Esophagus (tissue), 2 donors: Measurements from ENCODE around the gene KCNQ5. TPM values are rescaled to one million over a fixed set of nuclear protein-coding genes. Genes with fewer than 3 reads are reported as not detected.

Experiments
- H3K27ac ChIP-seq, 2 donors: one replicate each; pipeline ENCODE4 v1.5.1; 2013; ENCODE audit warnings: low read depth in 2 of 2, mild to moderate bottlenecking in 2 of 2, inconsistent platforms in 1 of 2, low read length in 1 of 2, moderate library complexity in 1 of 2
- H3K27me3 ChIP-seq, 2 donors: one replicate each; pipeline ENCODE4 v1.6.1; 2013; ENCODE audit warnings: low read length in 2 of 2, control low read depth in 1 of 2, mild to moderate bottlenecking in 1 of 2; ENCODE audit not compliant: insufficient read depth in 2 of 2, control insufficient read depth in 1 of 2
- H3K36me3 ChIP-seq, 2 donors: one replicate each; pipeline ENCODE4 v1.6.1; 2013; ENCODE audit warnings: low read length in 1 of 2; ENCODE audit not compliant: control insufficient read depth in 2 of 2, insufficient read depth in 2 of 2
- H3K4me1 ChIP-seq, 2 donors: one replicate each; pipeline ENCODE4 v1.6.1; 2013; ENCODE audit warnings: low read length in 1 of 2; ENCODE audit not compliant: control insufficient read depth in 2 of 2, insufficient read depth in 2 of 2
- H3K4me3 ChIP-seq, 2 donors: one replicate each; pipeline ENCODE4 v1.5.1; 2013; ENCODE audit warnings: low read length in 2 of 2, mild to moderate bottlenecking in 2 of 2, low read depth in 1 of 2, moderate library complexity in 1 of 2
- H3K9me3 ChIP-seq, 2 donors: one replicate each; pipeline ENCODE4 v1.6.1; 2013; ENCODE audit warnings: mild to moderate bottlenecking in 2 of 2, low read depth in 1 of 2, low read length in 1 of 2, moderate library complexity in 1 of 2; ENCODE audit not compliant: control insufficient read depth in 2 of 2, insufficient read depth in 1 of 2
- WGBS, 2 donors: extraction: QIAGEN DNeasy Blood & Tissue Kit; methylation state at CpG; one replicate each; pipeline ENCODE4 v1.1.7; 2013; 5-methylcytosine and 5-hydroxymethylcytosine counted together
- polyA plus RNA-seq, 2 donors: library from polyadenylated mRNA; stranded (reverse); fragments of 200-250 nt; gene quantifications; one replicate each; pipeline ENCODE4 v1.2.3, GENCODE V29; 2013
- donor health status: healthy with polysubstance abuse.
- donor health status: Bipolar disorder and iron deficiency.

Gene KCNQ5
- polyA plus RNA-seq, 2 donors: 0.18 to 0.22 TPM

DNA sequence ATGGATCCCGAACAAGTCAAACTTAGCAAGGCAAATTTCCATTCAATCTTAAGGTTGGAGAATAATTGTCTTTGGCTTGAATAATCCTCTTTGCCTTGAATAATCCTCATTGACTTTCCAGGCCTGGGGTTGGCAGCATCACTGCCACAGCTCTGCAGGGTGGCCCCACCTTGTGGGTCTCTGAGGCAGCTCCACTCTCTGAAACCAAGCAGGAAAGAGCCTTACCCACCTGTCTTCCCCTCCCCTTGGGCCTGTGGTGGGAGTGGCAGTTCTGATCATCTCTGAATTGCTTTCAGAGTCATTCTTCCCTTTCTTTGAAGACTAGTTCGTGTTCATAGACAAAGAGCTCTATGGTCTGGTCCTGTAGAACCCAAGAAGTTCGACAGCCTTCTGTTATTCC lies 47.5 kb downstream of the KCNQ5 start:
- H3K4me3 ChIP-seq: no peak overlapping the region
- WGBS, 2 donors: 69 to 81% methylated on average over 3 of the region's 3 CpGs
- no peaks in the 10 kb centered on the region for H3K36me3 ChIP-seq
- H3K27ac ChIP-seq: no peak overlapping the region
- H3K9me3 ChIP-seq: no peaks in the 10 kb centered on the region
- H3K27me3 ChIP-seq: no peaks in the 10 kb centered on the region
- no peaks in the 10 kb centered on the region for H3K4me1 ChIP-seq

DNA sequence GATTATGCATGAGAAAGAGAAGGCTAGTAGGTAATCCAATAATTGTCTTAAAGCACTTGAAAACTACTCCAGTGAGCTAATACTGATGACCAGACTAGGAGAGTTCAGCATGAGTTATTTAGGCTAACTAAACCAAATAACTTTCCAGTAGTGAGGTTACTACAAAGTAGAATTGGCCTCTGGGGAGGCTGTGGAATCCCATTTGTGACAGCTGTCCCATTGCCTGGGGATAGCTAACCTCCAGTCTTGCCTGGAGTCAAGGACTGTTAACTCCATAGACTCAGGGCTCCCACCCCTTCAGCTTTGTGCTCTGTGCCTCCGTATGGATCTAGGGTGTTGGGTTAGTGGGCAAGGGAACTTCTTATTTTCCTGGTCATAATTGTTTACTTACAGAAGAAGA lies 51.0 kb downstream of the KCNQ5 start:
- no peak overlapping the region for H3K27ac ChIP-seq
- WGBS, 2 donors: 69 to 73% methylated on average over 1 of the region's 1 CpG
- no peaks in the 10 kb centered on the region for H3K36me3 ChIP-seq
- H3K4me3 ChIP-seq: no peak overlapping the region
- H3K4me1 ChIP-seq: no peaks in the 10 kb centered on the region
- H3K9me3 ChIP-seq: no peaks in the 10 kb centered on the region
- H3K27me3 ChIP-seq: no peaks in the 10 kb centered on the region

DNA sequence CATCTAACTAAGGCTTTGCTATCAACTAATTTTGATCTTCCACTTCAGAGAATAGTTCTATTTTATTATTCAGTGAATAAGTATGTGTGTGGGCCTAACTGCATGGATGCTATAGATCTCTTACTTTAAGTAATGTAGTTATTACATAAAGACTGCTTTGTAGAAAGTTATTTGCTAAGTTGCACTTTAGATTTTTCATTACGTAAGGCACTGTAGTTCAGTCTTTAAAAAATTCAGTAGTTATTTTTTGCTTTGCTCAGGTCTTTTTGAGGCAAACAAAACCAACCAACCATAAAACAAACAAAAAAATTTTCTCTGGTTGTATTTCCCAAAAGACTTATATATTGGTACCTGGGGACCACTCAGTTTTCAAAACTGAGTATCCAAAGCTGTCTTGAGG lies 53.0 kb downstream of the KCNQ5 start:
- no peak overlapping the region for H3K4me3 ChIP-seq
- no peaks in the 10 kb centered on the region for H3K27me3 ChIP-seq
- H3K36me3 ChIP-seq: no peaks in the 10 kb centered on the region
- 87 to 97% methylated on average over 1 of the region's 1 CpG for WGBS, 2 donors
- no peaks in the 10 kb centered on the region for H3K9me3 ChIP-seq
- H3K27ac ChIP-seq: no peak overlapping the region
- no peaks in the 10 kb centered on the region for H3K4me1 ChIP-seq

DNA sequence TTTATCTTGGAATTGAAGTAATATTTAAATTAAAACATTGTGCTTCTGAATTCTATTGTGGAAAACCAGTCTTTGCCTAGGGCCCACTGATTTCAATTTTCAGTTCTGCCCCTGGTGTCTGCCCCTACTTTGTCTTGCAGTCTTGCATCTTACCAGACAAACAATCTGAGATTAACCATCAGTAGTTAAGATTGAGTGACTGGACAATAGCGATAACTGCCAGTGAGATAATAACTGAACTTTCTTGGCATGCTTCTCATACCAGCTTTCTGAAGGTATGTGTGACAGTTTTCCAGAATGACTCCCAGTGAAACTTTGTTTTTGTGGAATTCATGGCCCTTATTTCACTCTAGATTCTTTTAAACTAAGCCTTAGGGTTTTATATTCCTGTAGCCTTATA lies 53.5 kb downstream of the KCNQ5 start:
- Histone ChIP-seq H3K27ac (no peak overlapping the region), H3K27me3 (no peaks in the 10 kb centered on the region), H3K36me3 (no peaks in the 10 kb centered on the region), H3K4me1 (no peaks in the 10 kb centered on the region), H3K4me3 (no peak overlapping the region), H3K9me3 (no peaks in the 10 kb centered on the region)
- 65 to 77% methylated on average over 1 of the region's 1 CpG for WGBS, 2 donors

DNA sequence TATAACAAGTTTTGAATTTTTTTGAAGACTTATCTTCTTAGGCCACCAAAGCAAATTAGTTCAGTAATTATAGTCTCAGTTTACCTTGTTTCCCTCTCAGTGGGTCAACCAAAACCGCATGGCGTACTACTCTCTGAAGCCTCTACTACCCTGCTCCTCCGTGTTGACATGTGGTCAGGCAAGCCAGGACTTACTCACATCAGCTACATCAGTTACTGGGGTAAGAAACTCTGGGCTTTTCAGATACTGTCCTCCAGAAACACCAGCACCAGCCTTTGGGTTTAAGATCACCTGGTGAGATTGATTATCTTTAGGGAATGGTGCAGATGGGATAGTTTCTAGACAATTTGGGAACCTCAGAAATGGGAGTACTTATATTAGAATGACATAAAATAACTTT lies 55.1 kb downstream of the KCNQ5 start:
- H3K27ac ChIP-seq: no peak overlapping the region
- WGBS, 2 donors: 90 to 93% methylated on average over 3 of the region's 3 CpGs
- H3K36me3 ChIP-seq: no peaks in the 10 kb centered on the region
- H3K9me3 ChIP-seq: no peaks in the 10 kb centered on the region
- H3K4me1 ChIP-seq: no peaks in the 10 kb centered on the region
- H3K4me3 ChIP-seq: no peak overlapping the region
- no peaks in the 10 kb centered on the region for H3K27me3 ChIP-seq

DNA sequence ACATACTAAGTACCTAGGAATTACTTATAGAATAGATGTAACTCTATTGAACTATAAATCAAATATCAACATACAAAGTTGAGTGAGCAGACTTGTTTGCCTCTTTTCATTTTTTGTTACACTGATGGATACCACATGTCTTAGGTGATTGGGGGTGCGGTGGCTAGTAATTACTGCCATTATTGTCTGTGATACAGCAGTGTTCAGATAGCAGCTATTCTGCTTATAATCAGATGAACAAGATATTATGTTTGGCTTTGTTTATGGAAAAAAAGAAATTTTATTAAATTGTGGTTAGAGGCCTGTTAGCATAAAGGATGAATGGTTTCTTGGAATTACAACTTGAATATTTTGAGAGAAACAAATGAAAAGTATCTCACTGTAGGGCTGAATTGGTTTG lies 55.9 kb downstream of the KCNQ5 start:
- Histone ChIP-seq H3K9me3 (no peaks in the 10 kb centered on the region), H3K27me3 (no peaks in the 10 kb centered on the region), H3K27ac (no peak overlapping the region), H3K4me3 (no peak overlapping the region), H3K36me3 (no peaks in the 10 kb centered on the region), H3K4me1 (no peaks in the 10 kb centered on the region)
- 83 to 87% methylated on average over 1 of the region's 1 CpG for WGBS, 2 donors

DNA sequence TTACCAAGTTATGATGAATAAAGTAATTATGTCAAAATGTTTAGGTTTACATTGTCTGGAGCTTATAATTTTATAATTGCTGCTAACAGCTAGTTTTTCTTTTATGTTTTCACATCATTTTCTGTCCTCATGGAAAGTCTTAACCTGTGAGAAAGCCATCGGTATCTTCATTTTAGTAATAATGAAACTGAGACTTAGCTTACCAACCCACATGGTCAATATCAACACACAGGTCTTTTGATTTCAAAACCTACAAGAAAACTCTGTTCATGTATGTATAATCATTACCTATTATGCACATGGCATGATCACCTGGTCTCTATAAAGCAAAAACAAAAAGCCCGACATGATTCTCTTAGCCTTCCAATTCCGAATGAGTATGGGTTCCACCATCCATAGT lies 61.9 kb downstream of the KCNQ5 start:
- no peaks in the 10 kb centered on the region for H3K4me1 ChIP-seq
- WGBS, 2 donors: 89 to 92% methylated on average over 3 of the region's 3 CpGs
- H3K36me3 ChIP-seq: no peaks in the 10 kb centered on the region
- no peaks in the 10 kb centered on the region for H3K9me3 ChIP-seq
- H3K4me3 ChIP-seq: no peak overlapping the region
- H3K27me3 ChIP-seq: no peaks in the 10 kb centered on the region
- no peak overlapping the region for H3K27ac ChIP-seq

DNA sequence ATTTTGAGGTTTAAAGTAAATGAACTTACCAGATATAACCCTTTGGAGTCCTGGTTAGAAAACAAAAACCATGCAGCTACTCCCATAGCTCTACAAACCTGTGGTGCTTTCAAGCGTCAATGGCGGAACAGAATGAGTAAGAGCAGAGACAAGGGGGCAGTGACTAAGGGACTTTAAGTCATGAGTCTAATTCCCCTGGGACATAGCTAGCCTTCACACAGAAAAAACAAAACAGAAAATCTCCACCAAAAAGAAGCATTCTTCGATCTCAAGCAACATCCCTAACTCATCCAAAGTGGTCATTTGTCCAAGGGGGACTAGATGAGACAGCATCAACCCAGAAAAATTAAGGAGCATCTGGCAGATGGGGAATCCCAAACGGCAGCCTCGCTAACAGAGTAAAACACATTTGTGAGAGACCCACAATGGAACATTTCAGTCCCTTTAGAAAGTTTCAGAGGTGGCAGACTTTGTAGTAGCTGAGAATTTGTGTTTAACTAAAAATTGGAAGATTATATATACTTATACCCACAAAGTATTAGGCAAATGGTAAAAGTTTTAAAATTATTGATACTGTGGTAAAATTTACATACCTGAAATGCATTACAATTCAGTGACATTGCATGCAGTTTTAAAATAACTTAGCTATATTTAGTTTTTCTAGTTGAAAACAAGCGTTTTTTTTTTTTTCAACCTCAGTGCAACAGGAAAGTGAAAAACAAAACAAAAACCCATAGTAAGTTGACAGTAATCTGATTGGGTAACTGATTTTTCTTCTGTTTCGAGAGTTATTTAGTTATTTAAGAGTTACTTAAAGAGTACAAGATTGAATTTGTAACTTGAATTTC lies 67.5 kb downstream of the KCNQ5 start:
- no peak overlapping the region for H3K4me3 ChIP-seq
- H3K27ac ChIP-seq: no peak overlapping the region

DNA sequence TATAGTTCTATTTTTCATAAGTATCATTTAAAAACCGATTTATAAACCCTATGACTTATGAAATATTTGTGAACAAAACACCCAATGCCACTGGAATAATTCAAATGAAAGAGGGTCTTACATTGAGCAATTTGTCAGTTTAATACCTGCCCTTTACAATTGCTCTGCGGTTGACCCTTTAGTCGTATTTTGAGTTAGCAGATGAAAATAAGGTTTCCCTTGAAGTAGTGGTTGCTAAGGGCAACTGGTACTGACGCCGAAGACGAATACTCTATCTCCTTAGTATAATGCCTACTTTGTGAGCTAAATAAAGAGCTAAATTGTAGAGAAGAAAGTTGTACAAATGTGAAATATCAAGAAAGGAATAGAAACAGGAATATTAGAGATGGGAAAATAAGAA lies 69.4 kb downstream of the KCNQ5 start:
- Histone ChIP-seq H3K4me1 (no peaks in the 10 kb centered on the region), H3K27me3 (no peaks in the 10 kb centered on the region), H3K36me3 (no peaks in the 10 kb centered on the region), H3K27ac (no peak overlapping the region), H3K4me3 (no peak overlapping the region), H3K9me3 (no peaks in the 10 kb centered on the region)
- WGBS, 2 donors: 78 to 84% methylated on average over 6 of the region's 6 CpGs

More for the DNA sequence above, 67.5 kb downstream of the KCNQ5 start:
- H3K36me3 ChIP-seq: no peaks in the 10 kb centered on the region
- no peaks in the 10 kb centered on the region for H3K27me3 ChIP-seq
- H3K9me3 ChIP-seq: no peaks in the 10 kb centered on the region
- 79 to 80% methylated on average over 7 of the region's 7 CpGs for WGBS, 2 donors
- no peaks in the 10 kb centered on the region for H3K4me1 ChIP-seq

DNA sequence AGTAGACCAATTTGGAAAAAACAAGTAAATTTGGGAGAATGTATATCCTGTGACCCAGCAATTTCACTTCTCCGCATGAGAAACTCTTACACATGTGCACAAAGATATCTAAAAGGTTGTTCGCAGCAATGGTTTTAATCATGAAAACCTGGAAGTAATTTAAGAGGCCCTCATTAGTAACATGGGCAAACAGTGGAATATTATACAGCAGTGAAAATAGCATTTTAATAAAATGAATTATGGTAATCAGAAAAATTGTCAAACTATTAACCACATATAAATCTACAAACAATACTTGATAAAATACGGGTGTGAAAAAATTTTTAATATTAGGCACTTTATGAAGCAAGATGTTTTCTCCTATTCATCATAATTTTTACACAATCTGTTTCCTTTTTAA lies 74.2 kb downstream of the KCNQ5 start:
- H3K4me1 ChIP-seq: no peaks in the 10 kb centered on the region
- no peaks in the 10 kb centered on the region for H3K9me3 ChIP-seq
- WGBS, 2 donors: 95 to 96% methylated on average over 3 of the region's 3 CpGs
- H3K4me3 ChIP-seq: no peak overlapping the region
- H3K27ac ChIP-seq: no peak overlapping the region
- H3K36me3 ChIP-seq: no peaks in the 10 kb centered on the region
- H3K27me3 ChIP-seq: no peaks in the 10 kb centered on the region
